Fibroblast of peridontal ligament (primary cell): ENCODE results near the gene NUMBL.
"Not testable (repeated sequence)": the region's sequence is repeated elsewhere in the genome, so short reads cannot be mapped to it uniquely, and the experiment has no call there.

ENCODE experiments used
- DNase-seq: peaks from one replicate; pipeline ENCODE4 v3.0.0-alpha.2; 2010; ENCODE audit errors: extremely low read depth

The NUMBL gene

DNA sequence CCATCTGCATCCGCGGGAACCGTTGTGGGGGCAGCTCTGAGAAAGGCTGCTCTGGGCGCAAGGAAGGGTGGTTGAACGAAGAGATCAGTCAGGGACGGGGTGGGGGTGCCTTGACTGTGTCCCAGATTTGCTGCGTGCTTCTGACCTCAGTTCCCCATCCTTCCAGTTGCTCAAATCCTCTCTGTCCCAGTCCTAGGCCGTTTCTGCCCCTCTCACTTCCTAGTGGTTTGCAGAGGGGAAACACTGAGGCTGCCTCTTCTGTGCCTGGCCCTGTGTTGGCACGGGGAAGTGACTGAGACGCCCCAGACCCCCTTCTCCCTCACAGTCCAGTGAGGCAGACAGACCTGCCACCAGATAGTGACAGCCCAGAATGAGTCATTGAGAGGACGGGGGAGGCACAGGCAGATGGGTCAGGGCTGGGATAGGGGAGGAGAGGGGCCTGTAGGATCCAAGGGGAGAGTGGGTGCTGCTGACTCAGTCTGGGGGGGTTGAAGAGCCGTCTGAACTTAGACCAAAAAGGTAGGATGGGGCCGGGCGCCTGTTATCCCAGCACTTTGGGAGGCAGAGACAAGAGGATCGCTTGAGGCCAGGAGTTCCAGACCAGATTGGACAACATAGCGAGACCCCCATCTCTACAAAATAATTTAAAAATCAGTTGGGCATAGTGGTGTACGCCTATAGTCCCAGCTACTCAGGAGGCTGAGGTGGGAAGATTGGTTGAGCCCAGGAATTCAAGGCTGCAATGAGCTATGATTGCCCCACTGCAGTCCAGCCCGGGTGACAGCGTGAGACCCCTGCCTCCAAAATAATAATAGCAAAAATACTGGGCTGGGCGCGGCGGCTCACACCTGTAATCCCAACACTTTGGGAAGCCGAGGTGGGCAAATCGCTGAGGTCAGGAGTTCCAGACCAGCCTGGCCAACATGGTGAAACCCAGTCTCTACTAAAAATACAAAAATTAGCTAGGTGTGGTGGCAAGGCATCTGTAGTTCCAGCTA, 26.5 kb downstream of the NUMBL start:
- no peak for DNase-seq

DNA sequence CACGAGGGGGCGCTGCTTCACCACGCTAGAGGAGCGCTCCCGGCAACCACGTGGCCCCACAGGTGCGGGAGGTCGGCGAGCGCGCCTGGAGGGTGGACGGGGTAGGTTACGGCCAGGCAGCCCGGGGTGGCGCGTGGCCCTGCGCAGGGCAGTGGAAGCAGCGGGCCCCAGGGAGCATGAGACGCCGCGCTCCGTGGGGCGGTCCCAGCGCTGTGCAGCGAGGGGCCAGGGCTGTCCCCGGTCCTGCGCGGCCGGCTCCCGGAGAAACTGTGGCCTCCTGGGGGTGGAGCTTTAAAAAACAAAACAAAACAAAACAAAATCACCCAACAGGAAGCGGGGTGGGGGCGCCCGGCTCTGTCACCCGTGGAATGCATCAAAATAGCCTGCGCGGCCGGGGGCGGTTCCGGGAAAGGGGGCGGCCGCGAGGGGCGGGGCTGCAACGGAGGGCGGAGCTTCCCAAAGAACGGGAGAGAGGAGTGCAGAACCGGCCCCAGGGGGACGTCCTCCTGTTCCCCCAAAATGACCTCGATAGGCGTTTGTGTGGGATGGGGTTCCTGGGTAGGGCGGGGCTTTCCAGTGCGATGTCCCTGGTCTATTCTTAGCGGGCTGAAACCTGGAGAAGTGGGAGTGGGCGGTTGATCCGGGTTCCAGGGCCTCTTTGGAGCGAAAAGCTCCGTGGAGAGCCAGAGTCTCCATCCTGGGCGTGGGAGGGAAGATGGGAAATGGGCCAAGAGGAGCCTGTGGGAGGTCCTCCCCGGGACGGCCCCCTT, 27.3 kb downstream of the NUMBL start:
- peak; percentile 81 for DNase-seq

DNA sequence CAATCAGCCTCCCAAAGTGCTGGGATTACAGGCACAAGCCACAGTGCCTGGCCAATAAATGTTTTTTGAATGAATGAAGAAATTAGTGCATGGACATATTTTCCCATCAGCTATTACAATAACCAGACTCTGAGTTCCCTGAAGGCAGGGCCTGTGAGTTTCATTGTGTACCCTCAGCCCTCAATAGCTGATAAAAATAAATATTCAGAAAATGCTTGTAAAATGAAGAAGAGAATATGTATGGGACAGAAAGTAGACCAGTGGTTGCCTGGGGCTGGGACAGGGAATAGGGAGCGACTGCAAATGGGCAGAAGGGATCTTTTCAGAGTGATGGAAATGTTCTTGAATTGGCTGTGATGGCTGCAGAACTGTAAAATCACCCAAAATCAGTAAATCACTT, 28.8 kb downstream of the NUMBL start:
- DNase-seq: no peak

DNA sequence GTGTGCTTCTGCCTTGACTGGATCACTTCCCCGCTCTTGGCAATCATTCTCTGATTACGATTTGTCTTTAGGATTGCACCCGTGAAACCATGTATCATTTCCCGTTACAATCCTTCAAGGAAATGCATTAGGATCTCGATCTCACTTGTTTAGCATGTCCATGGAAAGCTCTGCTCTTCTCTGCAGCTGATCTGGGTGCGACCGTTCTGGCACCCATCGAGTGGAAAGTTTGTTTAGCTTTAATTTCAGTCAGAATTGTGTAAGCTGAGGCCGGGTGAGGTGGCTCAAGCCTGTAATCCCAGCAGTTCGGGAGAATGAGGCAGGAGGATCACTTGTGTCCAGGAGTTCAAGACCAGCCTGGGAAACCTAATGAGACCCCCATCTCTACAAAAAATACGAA, 30.9 kb downstream of the NUMBL start:
- no peak for DNase-seq

DNA sequence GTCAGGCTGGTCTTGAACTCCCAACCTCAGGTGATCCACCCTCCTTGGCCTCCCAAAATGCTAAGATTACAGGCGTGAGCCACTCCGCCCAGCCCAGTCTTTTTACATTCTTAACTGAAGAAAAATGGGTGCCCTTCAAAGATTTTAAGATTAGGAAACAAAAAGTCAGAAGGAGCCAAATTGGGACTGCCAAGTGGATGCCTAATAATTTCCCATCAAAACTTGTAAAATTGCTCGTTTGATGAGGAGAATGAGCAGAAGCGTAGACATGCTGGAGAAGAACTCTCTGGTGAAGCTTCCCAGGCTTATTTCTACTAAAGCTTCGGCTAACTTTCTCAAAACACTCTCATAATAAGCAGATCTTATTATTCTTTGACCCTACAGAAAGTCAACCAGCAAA, 31.3 kb downstream of the NUMBL start:
- DNase-seq: no peak

DNA sequence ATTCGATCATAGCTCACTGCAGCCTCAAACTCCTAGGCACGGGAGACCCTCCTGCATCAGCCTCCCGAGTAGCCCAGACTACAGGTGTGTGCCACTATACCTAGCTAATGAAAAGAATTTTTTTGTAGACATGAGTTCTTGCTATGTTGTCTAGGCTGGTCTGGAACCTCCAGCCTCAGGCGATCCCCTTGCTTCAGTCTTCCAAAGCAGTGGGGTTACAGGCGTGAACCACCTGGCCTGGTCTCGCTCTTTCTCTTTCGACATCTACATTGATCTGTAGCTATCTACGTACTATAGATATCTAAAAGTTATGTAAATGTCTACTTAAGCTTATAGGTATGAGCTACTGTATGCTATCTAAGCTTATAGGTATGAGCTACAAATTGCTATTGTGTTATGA, 32.4 kb downstream of the NUMBL start:
- no peak for DNase-seq

DNA sequence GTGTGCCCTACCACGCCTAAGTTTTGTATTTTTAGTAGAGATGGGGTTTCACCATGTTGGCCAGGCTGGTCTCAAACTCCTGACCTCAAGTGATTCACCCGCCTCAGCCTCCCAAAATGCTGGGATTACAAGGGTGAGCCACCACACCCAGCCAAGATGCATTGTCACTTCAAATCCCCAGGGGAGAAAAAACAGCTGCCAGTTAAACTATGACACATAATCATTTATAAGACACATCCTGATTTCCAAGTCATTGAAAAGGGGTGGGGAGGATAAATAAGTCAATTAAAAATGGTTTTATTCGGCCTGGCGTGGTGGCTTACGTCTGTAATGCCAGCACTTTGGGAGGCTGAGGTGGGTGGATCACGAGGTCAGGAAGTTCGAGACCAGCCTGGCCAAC, 34.8 kb downstream of the NUMBL start:
- DNase-seq: not testable (repeated sequence)

DNA sequence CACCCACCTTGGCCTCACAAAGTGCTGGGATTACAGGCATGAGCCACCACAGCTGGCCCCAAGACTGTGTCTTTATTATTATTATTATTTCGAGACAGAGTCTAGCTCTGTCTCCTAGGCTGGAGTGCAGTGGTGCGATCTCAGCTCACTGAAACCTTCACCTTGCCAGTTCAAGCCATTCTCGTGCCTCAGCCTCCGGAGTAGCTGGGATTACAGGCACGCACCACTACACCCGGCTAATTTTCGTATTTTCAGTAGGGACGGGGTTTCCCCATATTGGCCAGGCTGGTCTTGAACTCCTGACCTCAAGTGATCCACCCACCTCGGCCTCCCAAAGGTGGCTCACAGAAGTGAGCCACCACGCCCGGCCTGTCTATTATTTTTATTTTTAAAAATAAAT, 38.1 kb downstream of the NUMBL start:
- DNase-seq: not testable (repeated sequence)

DNA sequence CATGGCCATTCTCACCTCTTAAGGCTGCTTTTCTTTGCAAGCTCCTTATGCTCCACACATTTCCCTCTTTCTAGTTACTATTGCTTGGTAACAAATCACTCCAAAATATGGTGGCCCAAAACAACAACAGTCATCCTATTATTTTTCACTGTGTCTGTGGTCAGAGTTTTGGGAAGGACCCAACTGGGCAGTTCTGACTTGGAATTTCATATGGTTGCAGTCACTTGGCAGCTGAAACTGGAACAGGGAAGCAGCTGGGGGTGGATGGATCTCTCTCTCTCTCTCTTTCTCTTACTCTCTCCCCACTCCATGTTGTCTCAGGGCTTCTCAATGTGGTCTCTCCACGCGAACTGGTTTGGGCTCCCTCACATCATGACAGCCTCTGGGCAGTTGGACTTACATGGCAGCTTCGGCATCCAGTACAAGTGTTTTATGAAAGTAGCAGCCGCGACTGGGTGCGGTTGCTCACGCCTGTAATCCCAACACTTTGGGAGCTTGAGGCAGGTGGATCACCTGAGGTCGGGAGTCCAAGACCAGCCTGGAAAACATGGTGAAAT, 39.6 kb downstream of the NUMBL start:
- DNase-seq: peak; percentile 99

DNA sequence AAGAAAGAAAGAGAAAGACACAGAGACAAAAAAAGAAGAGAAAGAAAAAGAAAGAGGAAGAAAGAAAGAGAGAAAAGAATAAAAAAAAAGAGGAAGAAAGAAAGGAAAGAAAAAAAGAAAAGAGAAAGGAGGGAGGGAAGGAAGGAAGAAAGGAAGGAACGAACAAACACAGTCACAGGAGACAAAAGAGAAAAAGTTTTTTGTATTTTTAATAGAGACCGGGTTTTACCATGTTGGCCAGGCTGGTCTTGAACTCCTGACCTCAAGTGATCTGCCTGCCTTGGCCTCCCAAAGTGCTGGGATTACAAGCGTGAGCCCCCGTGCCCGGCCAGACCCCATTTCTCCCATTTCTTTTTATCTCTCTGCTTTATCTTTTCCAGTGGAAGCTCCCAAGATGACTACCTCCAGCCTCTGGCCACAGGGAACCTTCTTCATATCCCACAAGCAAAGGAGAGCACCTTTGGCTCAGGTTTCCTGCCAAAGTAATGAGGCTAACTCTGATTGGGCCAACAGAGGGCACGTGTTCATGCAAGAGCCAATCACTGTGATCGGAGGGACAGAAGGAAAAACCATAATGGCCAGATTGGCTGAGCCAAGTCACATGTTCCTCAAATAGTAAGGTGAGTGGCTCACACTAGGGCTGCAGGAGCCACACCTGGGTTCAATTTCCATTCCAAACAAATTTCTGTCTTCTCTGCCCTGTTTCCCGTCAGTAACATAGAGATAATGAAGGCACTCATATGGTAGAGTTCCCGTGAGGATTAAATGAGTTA, 40.4 kb downstream of the NUMBL start:
- not testable (repeated sequence) for DNase-seq

DNA sequence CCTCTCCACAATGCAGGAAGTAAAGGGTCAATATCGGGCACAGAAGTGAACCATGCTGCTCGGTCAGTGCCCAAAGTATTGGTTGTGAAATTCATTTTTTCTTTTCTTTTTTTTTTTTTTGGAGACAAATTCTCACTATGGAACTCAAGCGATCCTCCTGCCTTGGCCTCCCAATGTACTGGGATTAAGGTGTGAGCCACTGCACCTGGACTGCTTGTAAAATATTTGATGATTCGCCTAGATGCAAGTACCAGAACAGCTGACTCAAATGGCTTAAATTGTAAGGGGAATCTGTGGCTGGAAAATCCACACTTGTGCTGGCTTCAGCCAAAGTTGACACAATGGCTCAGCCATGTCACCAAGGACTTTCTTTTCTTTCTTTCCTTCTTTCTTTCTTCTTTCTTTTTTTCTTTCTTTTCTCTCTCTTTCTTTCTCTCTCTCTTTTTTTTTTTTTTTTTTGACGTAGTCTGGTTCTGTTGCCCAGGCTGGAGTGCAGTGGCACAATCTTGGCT, 43.7 kb downstream of the NUMBL start:
- DNase-seq: no peak

DNA sequence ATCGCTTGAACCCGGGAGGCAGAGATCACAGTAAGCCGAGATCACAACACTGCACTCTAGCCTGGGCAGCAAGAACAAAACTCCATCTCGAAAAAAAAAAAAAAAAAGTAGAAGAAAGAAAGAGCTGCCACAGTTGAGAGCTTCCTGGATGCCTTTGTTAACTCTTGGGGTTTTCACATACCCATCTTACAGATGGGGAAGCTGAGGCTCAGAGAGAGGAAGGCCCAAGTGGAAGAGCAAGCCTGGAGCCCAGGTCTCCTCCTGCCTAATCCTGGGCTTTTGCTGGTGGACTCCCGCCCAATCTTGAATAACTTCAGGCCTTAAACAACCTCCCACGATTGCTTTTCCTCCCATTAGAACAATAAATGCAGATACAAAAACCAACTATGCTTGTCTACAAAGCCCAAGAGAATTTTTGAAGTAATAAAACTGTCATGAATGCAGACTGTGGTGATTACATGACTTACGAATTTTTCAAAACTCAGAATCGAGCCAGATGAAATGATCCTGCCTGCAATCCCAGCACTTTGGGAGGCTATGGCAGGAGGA, 47.6 kb downstream of the NUMBL start:
- peak; percentile 25 for DNase-seq

DNA sequence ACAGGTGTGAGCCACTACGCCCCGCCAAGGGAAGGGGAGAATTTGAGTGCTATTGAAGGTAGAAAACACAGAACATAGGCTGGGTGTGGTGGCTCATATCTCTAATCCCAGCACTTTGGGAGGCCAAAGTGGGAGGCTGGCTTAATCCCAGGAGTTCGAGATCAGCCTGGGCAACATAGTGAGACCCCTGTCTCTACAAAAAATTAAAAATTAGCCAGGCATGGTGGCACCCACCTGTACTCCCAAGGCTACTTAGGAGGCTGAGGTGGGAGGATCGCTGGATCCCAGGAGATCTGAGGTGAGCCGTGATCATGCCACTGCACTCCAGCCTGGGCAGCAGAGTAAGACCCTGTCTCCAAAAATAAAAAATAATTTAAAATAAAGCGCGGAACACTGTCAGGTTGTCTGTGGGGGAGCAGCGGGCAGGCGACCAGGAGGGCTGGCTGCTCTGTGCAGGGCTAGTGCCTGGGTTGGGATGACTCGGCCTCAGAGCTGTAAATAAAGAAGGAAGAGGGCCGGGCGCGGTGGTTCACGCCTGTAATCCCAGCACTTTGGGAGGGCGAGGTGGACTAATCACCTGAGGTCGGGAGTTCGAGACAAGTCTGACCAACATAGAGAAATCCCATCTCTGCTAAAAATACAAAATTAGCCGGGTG, 48.3 kb downstream of the NUMBL start:
- DNase-seq: no peak

DNA sequence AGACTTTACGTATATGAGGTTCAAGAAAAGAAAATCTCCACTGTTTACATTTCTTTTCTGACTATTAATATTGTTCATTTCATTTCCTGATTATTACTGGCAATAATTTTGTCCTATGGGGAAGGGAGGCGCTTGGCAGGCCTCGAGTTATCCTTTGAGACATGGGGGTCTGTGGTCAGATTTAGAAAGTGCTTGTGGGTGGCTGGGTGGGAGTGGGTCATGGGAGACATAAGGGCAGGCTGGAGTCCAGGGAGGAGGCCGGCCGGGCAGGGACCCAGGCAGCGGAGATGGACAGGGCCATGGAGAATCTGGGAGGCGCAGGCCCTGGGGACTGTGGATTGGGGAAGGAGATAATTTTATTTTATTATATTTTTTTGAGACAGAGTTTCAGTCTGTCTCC, 49.2 kb downstream of the NUMBL start:
- DNase-seq: no peak

DNA sequence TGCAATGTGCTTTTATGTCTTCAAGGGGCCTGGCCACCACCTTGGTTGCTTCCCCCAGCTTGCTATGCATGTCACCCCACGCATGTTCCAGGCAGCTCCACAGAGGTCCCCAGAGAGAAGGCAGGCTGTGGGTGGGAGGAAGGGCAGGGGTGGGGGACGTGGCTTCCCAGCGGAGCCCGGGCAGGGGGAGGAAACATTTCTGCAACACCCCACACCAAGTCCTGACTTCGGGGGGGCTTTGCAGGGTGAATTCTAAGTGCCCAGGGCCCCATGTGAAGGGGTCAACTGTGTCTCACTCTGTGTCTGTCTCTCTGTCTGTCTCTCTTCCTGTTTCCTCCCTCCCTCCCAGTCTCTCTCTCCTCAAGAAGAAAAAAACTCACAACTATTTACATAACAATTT, 49.7 kb downstream of the NUMBL start:
- no peak for DNase-seq

DNA sequence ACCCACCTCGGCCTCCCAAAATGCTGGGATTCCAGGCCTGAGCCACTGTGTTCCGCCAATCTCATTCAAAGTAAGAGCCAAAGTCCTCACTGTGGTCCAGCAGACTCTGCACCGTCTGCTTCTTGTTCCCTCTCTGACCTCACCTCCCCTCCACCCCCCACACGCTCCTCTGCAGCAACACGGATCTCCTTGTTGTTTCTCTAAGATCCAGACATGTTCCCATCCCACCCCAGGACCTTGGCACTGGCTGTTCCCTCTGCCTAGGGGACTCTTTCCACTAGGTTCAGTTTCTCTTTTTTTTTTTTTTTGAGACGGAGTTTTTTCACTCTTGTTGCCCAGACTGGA, 50.8 kb downstream of the NUMBL start:
- DNase-seq: no peak

DNA sequence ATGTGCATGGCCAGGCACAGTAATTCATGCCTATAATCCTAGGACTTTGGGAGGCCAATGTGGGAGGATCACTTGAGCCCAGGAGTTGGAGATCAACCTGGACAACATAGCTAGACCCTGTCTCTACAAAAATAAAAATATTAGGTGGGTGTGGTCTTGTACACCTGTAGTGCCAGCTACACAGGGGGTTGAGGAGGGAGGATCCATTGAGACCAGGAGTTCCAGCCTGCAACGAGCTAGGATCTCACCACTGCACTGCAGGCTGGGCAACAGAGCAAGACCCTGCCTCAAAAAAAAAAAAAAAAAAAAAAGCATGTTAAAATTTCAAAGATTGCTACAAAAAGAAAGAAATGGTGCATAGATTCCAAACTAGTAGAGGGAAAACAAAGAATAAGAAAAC, 52.1 kb downstream of the NUMBL start:
- DNase-seq: no peak

DNA sequence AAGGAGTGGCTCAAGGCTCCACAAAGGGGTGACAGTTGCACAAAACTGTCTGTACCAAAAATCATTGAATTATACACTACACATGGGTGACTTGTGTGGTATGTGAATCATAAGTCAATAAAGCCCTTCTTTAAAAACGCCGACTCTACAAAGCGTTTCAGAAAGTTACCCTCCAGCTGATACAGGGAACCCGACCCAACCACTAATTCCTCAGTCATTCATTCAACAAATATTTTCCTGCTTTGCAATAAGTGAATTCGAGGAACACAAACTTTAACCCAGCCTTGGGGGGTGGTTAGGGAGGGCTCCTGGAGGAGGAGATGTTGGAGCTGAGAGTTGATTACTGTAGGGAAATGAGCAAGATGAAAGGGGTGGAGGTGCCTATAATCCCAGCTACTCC, 57.2 kb downstream of the NUMBL start:
- peak; percentile 78 for DNase-seq

DNA sequence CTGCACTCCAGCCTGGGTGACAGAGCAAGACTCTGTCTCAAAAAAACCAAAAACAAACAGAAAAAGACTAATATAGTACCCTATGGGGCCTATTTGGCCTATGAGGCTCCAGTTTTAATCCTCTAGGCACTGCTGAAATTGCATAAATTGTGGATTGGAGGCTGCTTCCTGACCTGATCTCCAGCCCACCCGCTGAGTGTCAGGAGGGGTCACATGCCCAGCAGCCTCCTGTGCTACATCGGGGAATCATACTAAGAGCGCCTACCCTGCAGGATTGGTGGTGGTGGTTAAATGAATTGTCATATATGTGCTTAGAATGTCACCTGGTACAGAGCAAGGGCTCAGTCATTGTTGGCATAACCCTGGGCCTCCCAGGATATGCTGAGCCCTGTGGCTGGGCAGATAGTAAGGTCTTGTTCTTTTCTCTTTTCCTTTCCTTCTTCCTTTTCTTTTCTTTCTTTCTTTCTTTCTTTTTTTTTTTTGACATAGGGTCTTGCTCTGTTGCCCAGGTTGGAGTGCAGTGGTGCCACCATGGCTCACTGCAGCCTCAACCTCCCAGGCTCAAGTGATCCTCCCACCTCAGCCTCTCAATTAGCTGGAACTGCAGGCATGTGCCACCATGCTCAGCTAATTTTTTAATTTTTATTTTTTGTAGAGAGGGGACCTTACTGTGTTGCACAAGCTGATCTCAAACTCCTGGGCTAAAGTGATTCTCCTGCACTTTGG, 58.0 kb downstream of the NUMBL start:
- DNase-seq: no peak

DNA sequence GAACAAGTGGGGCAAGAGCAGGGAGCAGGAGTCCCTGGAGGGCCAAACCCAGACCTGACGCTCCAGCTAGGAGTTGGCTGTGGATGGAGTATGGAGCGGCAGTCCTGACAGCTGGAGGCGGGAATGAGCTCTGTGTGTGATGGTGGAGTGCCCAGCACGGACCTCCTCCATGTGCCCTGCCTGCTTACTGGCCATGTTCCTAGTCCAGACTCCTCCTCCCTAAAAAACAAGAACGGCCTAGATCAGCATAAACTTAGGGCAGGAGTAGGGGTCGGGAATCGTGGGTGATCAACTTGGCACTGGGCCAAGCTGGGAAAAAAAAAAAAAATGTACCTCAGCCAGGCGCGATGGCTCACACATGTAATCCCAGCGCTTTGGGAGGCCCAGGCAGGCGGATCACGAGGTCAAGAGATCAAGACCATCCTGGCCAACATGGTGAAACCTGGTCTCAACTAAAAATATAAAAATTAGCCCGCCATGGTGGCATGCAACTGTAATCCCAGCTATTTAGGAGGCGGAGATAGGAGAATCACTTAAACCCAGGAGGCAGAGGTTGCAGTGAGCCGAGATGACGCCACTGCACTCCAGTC, 59.8 kb downstream of the NUMBL start:
- no peak for DNase-seq
